Upper lobe of left lung (tissue), 6 donors: ENCODE measurements around the gene TRPM8. TPM values are rescaled to one million over a fixed set of nuclear protein-coding genes. Genes with fewer than 3 reads are reported as not detected.

ENCODE experiments used
- ATAC-seq, 2 donors: fragments of 200-7000 bp; cut with Tn5 transposase; one replicate each; pipeline ENCODE4 v1.9.1; 2022; ENCODE audit warnings: mild to moderate bottlenecking in 2 of 2, moderate library complexity in 2 of 2; ENCODE audit not compliant: low FRiP score in 2 of 2
- DNase-seq, 2 donors: peaks; one replicate each; pipeline ENCODE4 v3.0.0-alpha.2; 2019 to 2020
- H3K27ac ChIP-seq, 4 donors: fragments of 200-600 bp; sonication (generic); one replicate each; pipeline ENCODE4 v1.5.1; 2016 to 2019
- H3K27me3 ChIP-seq, 4 donors: fragments of 200-600 bp; sonication (generic); one replicate each; pipeline ENCODE4 v1.5.1; 2017 to 2019
- H3K36me3 ChIP-seq, 4 donors: fragments of 200-600 bp; sonication (generic); one replicate each; pipeline ENCODE4 v1.5.1; 2016 to 2019
- H3K4me1 ChIP-seq, 4 donors: fragments of 200-600 bp; sonication (generic); one replicate each; pipeline ENCODE4 v1.5.1; 2018 to 2019
- H3K4me3 ChIP-seq, 4 donors: fragments of 200-600 bp; sonication (generic); one replicate each; pipeline ENCODE4 v1.5.1; 2017 to 2019; ENCODE audit warnings: mild to moderate bottlenecking in 2 of 4, moderate library complexity in 1 of 4
- H3K9me3 ChIP-seq, 4 donors: fragments of 200-600 bp; sonication (generic); one replicate each; pipeline ENCODE4 v1.5.1; 2018 to 2019
- CTCF ChIP-seq, 6 experiments: fragments of 450-650 bp in 4 of 6; fragments of 200-600 bp in 2 of 6; sonication (generic) in 2 of 6; IDR thresholded peaks; one replicate each; pipeline ENCODE4 v1.5.1; 2016 to 2019; ENCODE audit warnings: antibody characterized with exemption in 6 of 6
- EP300 ChIP-seq, 4 donors: sonication (generic); formaldehyde crosslinking; IDR thresholded peaks; one replicate each; pipeline ENCODE4 v1.5.1; 2017; ENCODE audit warnings: antibody characterized with exemption in 4 of 4, control low read depth in 2 of 4
- POLR2A ChIP-seq, 4 donors: fragments of 450-650 bp; IDR thresholded peaks; one replicate each; pipeline ENCODE4 v1.5.1; 2016 to 2017; ENCODE audit warnings: antibody characterized with exemption in 4 of 4, mild to moderate bottlenecking in 2 of 4
- POLR2AphosphoS5 ChIP-seq, 2 donors: sonication (generic); formaldehyde crosslinking; IDR thresholded peaks; one replicate each; pipeline ENCODE4 v1.5.1; 2017; ENCODE audit warnings: antibody characterized with exemption in 2 of 2
- WGBS, 2 donors: methylation state at CpG; one replicate each; pipeline ENCODE4 v1.1.5; 2017 to 2018; 5-methylcytosine and 5-hydroxymethylcytosine counted together
- total RNA-seq, 6 donors: library from RNA; depleted of rRNA in 4 of 6; stranded (reverse); fragments of >200 nt in 4 of 6; gene quantifications; one replicate each; pipeline versions ENCODE4 v1.1.0 to v1.2.1, GENCODE V29; 2016 to 2021
- donor health status: DM: no; HTN: no; CAD: no; lungs with moderate emphysema.
- donor health status: DM: no; HTN: yes; CAD: no; lungs with severe emphysema.

The TRPM8 gene
- total RNA-seq, 6 donors from 2014 or later: 0.17 to 0.30 TPM; not detected in 4

GRCh38 chr2:233901367-233901766 lies 15.8 kb upstream of the TRPM8 start:
- WGBS, 2 donors: 56 to 76% methylated on average over 4 of the region's 4 CpGs

GRCh38 chr2:233901884-233902283 lies 15.3 kb upstream of the TRPM8 start:
- TF ChIP-seq CTCF (IDR thresholded peaks at IDR 0.05) (no peak), EP300 (IDR thresholded peaks at IDR 0.05) (no peak), POLR2A (IDR thresholded peaks at IDR 0.05) (no peak), POLR2AphosphoS5 (IDR thresholded peaks at IDR 0.05) (no peak)
- H3K4me1 ChIP-seq: no peaks in the 10 kb centered on the region
- H3K27me3 ChIP-seq: no peaks in the 10 kb centered on the region
- peak in 1 of 2 donors; percentile 61 for ATAC-seq
- WGBS, 2 donors: 73 to 82% methylated on average over 1 to 4 of the region's 4 CpGs
- no peak overlapping the region for H3K4me3 ChIP-seq
- H3K36me3 ChIP-seq: no peaks in the 10 kb centered on the region
- no peaks in the 10 kb centered on the region for H3K9me3 ChIP-seq
- peak in 1 of 2 donors; percentile 63 for DNase-seq
- peak overlapping the region in 2 of 4 donors; percentile 9 to 36 for H3K27ac ChIP-seq

More at GRCh38 chr2:233901367-233901766, 15.8 kb upstream of the TRPM8 start:
- ATAC-seq (peak in 1 of 2 donors; percentile 45), DNase-seq (peak in 1 of 2 donors; percentile 63)
- Histone ChIP-seq H3K9me3 (no peaks in the 10 kb centered on the region), H3K36me3 (no peaks in the 10 kb centered on the region), H3K4me3 (no peak overlapping the region), H3K4me1 (no peaks in the 10 kb centered on the region), H3K27me3 (no peaks in the 10 kb centered on the region), H3K27ac (peak overlapping the region in 2 of 4 donors; percentile 9 to 36)
- no peak for TF ChIP-seq EP300 (IDR thresholded peaks at IDR 0.05)
- TF ChIP-seq CTCF (IDR thresholded peaks at IDR 0.05): no peak
- no peak for TF ChIP-seq POLR2AphosphoS5 (IDR thresholded peaks at IDR 0.05)
- no peak for TF ChIP-seq POLR2A (IDR thresholded peaks at IDR 0.05)

GRCh38 chr2:233905945-233906344 lies 11.2 kb upstream of the TRPM8 start:
- no peaks in the 10 kb centered on the region for H3K27me3 ChIP-seq
- ATAC-seq: no peak

GRCh38 chr2:233907627-233908026 lies 9.5 kb upstream of the TRPM8 start:
- ATAC-seq: no peak
- H3K36me3 ChIP-seq: no peaks in the 10 kb centered on the region
- H3K27ac ChIP-seq: no peak overlapping the region
- H3K27me3 ChIP-seq: no peaks in the 10 kb centered on the region
- no peaks in the 10 kb centered on the region for H3K4me1 ChIP-seq
- no peaks in the 10 kb centered on the region for H3K9me3 ChIP-seq
- TF ChIP-seq EP300 (IDR thresholded peaks at IDR 0.05) (no peak), CTCF (IDR thresholded peaks at IDR 0.05) (no peak), POLR2AphosphoS5 (IDR thresholded peaks at IDR 0.05) (no peak), POLR2A (IDR thresholded peaks at IDR 0.05) (no peak)
- no peak for DNase-seq
- WGBS, 2 donors: 80 to 91% methylated on average over 3 of the region's 3 CpGs
- H3K4me3 ChIP-seq: no peak overlapping the region

More at GRCh38 chr2:233905945-233906344, 11.2 kb upstream of the TRPM8 start:
- Histone ChIP-seq H3K27ac (no peak overlapping the region), H3K4me3 (no peak overlapping the region), H3K36me3 (no peaks in the 10 kb centered on the region), H3K4me1 (no peaks in the 10 kb centered on the region), H3K9me3 (no peaks in the 10 kb centered on the region)
- TF ChIP-seq POLR2AphosphoS5 (IDR thresholded peaks at IDR 0.05) (no peak), POLR2A (IDR thresholded peaks at IDR 0.05) (no peak), EP300 (IDR thresholded peaks at IDR 0.05) (no peak), CTCF (IDR thresholded peaks at IDR 0.05) (no peak)
- WGBS, 2 donors: 90 to 96% methylated on average over 4 of the region's 4 CpGs
- DNase-seq: no peak

GRCh38 chr2:233912691-233913423 lies 4.3 kb upstream of the TRPM8 start:
- DNase-seq (no peak), ATAC-seq (no peak)
- no peak overlapping the region for H3K27ac ChIP-seq
- no peaks in the 10 kb centered on the region for H3K9me3 ChIP-seq
- H3K27me3 ChIP-seq: no peaks in the 10 kb centered on the region
- WGBS, 2 donors: 13 to 15% methylated on average over 6 to 9 of the region's 9 CpGs
- no peaks in the 10 kb centered on the region for H3K4me1 ChIP-seq
- H3K4me3 ChIP-seq: no peak overlapping the region
- H3K36me3 ChIP-seq: no peaks in the 10 kb centered on the region
- TF ChIP-seq EP300 (IDR thresholded peaks at IDR 0.05) (no peak), POLR2AphosphoS5 (IDR thresholded peaks at IDR 0.05) (no peak), CTCF (IDR thresholded peaks at IDR 0.05) (no peak), POLR2A (IDR thresholded peaks at IDR 0.05) (no peak)
